ENCODE measurements around the gene TRIP12. TPM values are rescaled to one million over a fixed set of nuclear protein-coding genes. Genes with fewer than 3 reads are reported as not detected.

Gene TRIP12
- total RNA-seq, 1 experiment from 2014 or later = 115 TPM

GRCh38 chr2:229858351-229858750 lies 63.5 kb downstream of the TRIP12 start:
- Mint-ChIP-seq H3K27me3 (ENCODE audit: insufficient read depth, unreplicated experiment) (no peaks in the 10 kb centered on the region), H3K4me3 (ENCODE audit: unreplicated experiment) (no peak overlapping the region), H3K9me3 (ENCODE audit: unreplicated experiment) (no peaks in the 10 kb centered on the region), H3K4me1 (ENCODE audit: low read depth, unreplicated experiment) (no peaks in the 10 kb centered on the region), H3K27ac (ENCODE audit: unreplicated experiment) (no peak overlapping the region), H3K36me3 (ENCODE audit: insufficient read depth, unreplicated experiment) (peaks cover 11% of the 10 kb centered on the region)
- H3K27me3 ChIP-seq (replicated peaks; ENCODE audit: control insufficient read depth, insufficient read depth, low read length) = no peaks in the 10 kb centered on the region
- H3K4me1 ChIP-seq = peaks cover 6% of the 10 kb centered on the region
- TF ChIP-seq CTCF (IDR thresholded peaks at IDR 0.05; ENCODE audit: insufficient read depth in 1 of 2, low read depth in 1 of 2, low read length in 1 of 2, severe bottlenecking in 1 of 2, unreplicated experiment in 1 of 2) = no peak
- no peak overlapping the region for H3K4me3 ChIP-seq (ENCODE audit: low read depth, low read length)
- no peak for DNase-seq
- ChIA-PET POLR2A (no interaction called here), CTCF (no interaction called here)
- intact Hi-C loops (cut with micrococcal nuclease; ENCODE audit: unreplicated experiment) = no loop called here
- no peaks in the 10 kb centered on the region for H3K36me3 ChIP-seq (ENCODE audit: control insufficient read depth, insufficient read depth, low read length)
- no peaks in the 10 kb centered on the region for H3K9me3 ChIP-seq
- no TSS peak for BruUV-seq (replicated peaks)

GRCh38 chr2:229857634-229858033 lies 64.2 kb downstream of the TRIP12 start:
- Histone ChIP-seq H3K4me1 (peaks cover 6% of the 10 kb centered on the region), H3K36me3 (ENCODE audit: control insufficient read depth, insufficient read depth, low read length) (no peaks in the 10 kb centered on the region), H3K27me3 (replicated peaks; ENCODE audit: control insufficient read depth, insufficient read depth, low read length) (no peaks in the 10 kb centered on the region), H3K4me3 (ENCODE audit: low read depth, low read length) (no peak overlapping the region), H3K9me3 (no peaks in the 10 kb centered on the region)
- CTCF ChIA-PET = no interaction called here
- intact Hi-C loops (cut with micrococcal nuclease; ENCODE audit: unreplicated experiment) = no loop called here
- TF ChIP-seq CTCF (IDR thresholded peaks at IDR 0.05; ENCODE audit: insufficient read depth in 1 of 2, low read depth in 1 of 2, low read length in 1 of 2, severe bottlenecking in 1 of 2, unreplicated experiment in 1 of 2) = no peak
- no TSS peak for BruUV-seq (replicated peaks)
- no peak overlapping the region for H3K27ac Mint-ChIP-seq (ENCODE audit: unreplicated experiment)
- no peaks in the 10 kb centered on the region for H3K9me3 Mint-ChIP-seq (ENCODE audit: unreplicated experiment)
- DNase-seq = no peak
- H3K4me1 Mint-ChIP-seq (ENCODE audit: low read depth, unreplicated experiment) = no peaks in the 10 kb centered on the region
- POLR2A ChIA-PET = no interaction called here
- peaks cover 11% of the 10 kb centered on the region for H3K36me3 Mint-ChIP-seq (ENCODE audit: insufficient read depth, unreplicated experiment)
- H3K4me3 Mint-ChIP-seq (ENCODE audit: unreplicated experiment) = no peak overlapping the region
- no peaks in the 10 kb centered on the region for H3K27me3 Mint-ChIP-seq (ENCODE audit: insufficient read depth, unreplicated experiment)

- BruUV-seq (replicated peaks) = no TSS peak
- no peak for DNase-seq
- Histone ChIP-seq H3K27me3 (replicated peaks; ENCODE audit: control insufficient read depth, insufficient read depth, low read length) (no peaks in the 10 kb centered on the region), H3K4me1 (peaks cover 6% of the 10 kb centered on the region), H3K9me3 (no peaks in the 10 kb centered on the region), H3K4me3 (ENCODE audit: low read depth, low read length) (no peak overlapping the region), H3K36me3 (ENCODE audit: control insufficient read depth, insufficient read depth, low read length) (no peaks in the 10 kb centered on the region)
- Mint-ChIP-seq H3K27me3 (ENCODE audit: insufficient read depth, unreplicated experiment) (no peaks in the 10 kb centered on the region), H3K9me3 (ENCODE audit: unreplicated experiment) (no peaks in the 10 kb centered on the region), H3K4me1 (ENCODE audit: low read depth, unreplicated experiment) (no peaks in the 10 kb centered on the region), H3K4me3 (ENCODE audit: unreplicated experiment) (no peak overlapping the region), H3K36me3 (ENCODE audit: insufficient read depth, unreplicated experiment) (peaks cover 17% of the 10 kb centered on the region), H3K27ac (ENCODE audit: unreplicated experiment) (peak overlapping the region; percentile 29)
- TF ChIP-seq CTCF (IDR thresholded peaks at IDR 0.05; ENCODE audit: insufficient read depth in 1 of 2, low read depth in 1 of 2, low read length in 1 of 2, severe bottlenecking in 1 of 2, unreplicated experiment in 1 of 2) = no peak
- CTCF ChIA-PET = no interaction called here
- intact Hi-C loops (cut with micrococcal nuclease; ENCODE audit: unreplicated experiment) = no loop called here
- POLR2A ChIA-PET = no interaction called here
These were observed 65.4 kb downstream of the TRIP12 start for GRCh38 chr2:229856413-229856812.
